H9 (cell line): ENCODE results near the gene PCBP2. TPM values are rescaled to one million over a fixed set of nuclear protein-coding genes. Genes with fewer than 3 reads are reported as not detected.
A peak's percentile ranks its signal among the peaks of the same experiment; 100 is the strongest.

Source experiments
- DNase-seq: peaks from one replicate; pipeline ENCODE4 v3.0.0-alpha.2; 2017
- H2AFZ ChIP-seq: one replicate; pipeline ENCODE4 v1.6.1; 2013; ENCODE audit warnings: mild to moderate bottlenecking, low read length, control low read depth, moderate library complexity
- H2AK5ac ChIP-seq: 2 replicates; pipeline ENCODE4 v1.6.1; 2013; ENCODE audit warnings: low read length, control low read depth, mixed read lengths; ENCODE audit not compliant: insufficient read length
- H2BK120ac ChIP-seq: one replicate; pipeline ENCODE4 v1.6.1; 2013; ENCODE audit warnings: low read depth, mild to moderate bottlenecking, low read length, control low read depth, inconsistent platforms; ENCODE audit not compliant: poor library complexity, severe bottlenecking
- H2BK12ac ChIP-seq: 2 replicates; pipeline ENCODE4 v1.6.1; 2013; ENCODE audit warnings: low read length, control low read depth, mixed read lengths, low read depth; ENCODE audit not compliant: insufficient read length
- H2BK15ac ChIP-seq: 2 replicates; pipeline ENCODE4 v1.6.1; 2013; ENCODE audit warnings: low read depth, low read length, control low read depth
- H2BK20ac ChIP-seq: one replicate; pipeline ENCODE4 v1.6.1; 2013; ENCODE audit warnings: low read depth, mild to moderate bottlenecking, low read length, control low read depth, inconsistent platforms; ENCODE audit not compliant: poor library complexity, severe bottlenecking
- H2BK5ac ChIP-seq: 2 replicates; pipeline ENCODE4 v1.6.1; 2013; ENCODE audit warnings: low read length, control low read depth, mixed read lengths; ENCODE audit not compliant: insufficient read length
- H3K14ac ChIP-seq: 2 replicates; pipeline ENCODE4 v1.6.1; 2013; ENCODE audit warnings: low read length, control low read depth; ENCODE audit not compliant: insufficient read depth
- H3K18ac ChIP-seq: 2 replicates; pipeline ENCODE4 v1.6.1; 2013; ENCODE audit warnings: low read depth, mild to moderate bottlenecking, mixed read lengths, low read length, control low read depth; ENCODE audit not compliant: insufficient read length
- H3K23ac ChIP-seq: 2 replicates; pipeline ENCODE4 v1.6.1; 2013; ENCODE audit warnings: low read length, control low read depth, mixed read lengths, low read depth; ENCODE audit not compliant: insufficient read length
- H3K23me2 ChIP-seq: 2 replicates; pipeline ENCODE4 v1.6.1; 2013; ENCODE audit warnings: low read depth, mild to moderate bottlenecking, mixed read lengths, low read length, control low read depth; ENCODE audit not compliant: insufficient read length, poor library complexity, severe bottlenecking
- H3K27ac ChIP-seq: 2 replicates; pipeline ENCODE4 v1.5.1; 2013; ENCODE audit warnings: low read length, control low read depth, mixed read lengths, low read depth; ENCODE audit not compliant: insufficient read length
- H3K27me3 ChIP-seq: 2 replicates; pipeline ENCODE4 v1.6.1; 2013; ENCODE audit warnings: low read length, control low read depth, inconsistent platforms; ENCODE audit not compliant: insufficient read depth
- H3K4ac ChIP-seq: 2 replicates; pipeline ENCODE4 v1.6.1; 2013; ENCODE audit warnings: low read depth, mild to moderate bottlenecking, control low read depth, inconsistent platforms, low read length, moderate library complexity
- H3K4me1 ChIP-seq: 2 replicates; pipeline ENCODE4 v1.6.1; 2013; ENCODE audit warnings: low read length, control low read depth, inconsistent platforms; ENCODE audit not compliant: insufficient read depth
- H3K4me2 ChIP-seq: 2 replicates; pipeline ENCODE4 v1.6.1; 2013; ENCODE audit warnings: low read length, control low read depth, mixed read lengths; ENCODE audit not compliant: insufficient read length, insufficient read depth
- H3K56ac ChIP-seq: 2 replicates; pipeline ENCODE4 v1.6.1; 2013; ENCODE audit warnings: low read depth, mild to moderate bottlenecking, mixed read lengths, low read length, control low read depth; ENCODE audit not compliant: insufficient read length
- H3K79me1 ChIP-seq: 2 replicates; pipeline ENCODE4 v1.6.1; 2013; ENCODE audit warnings: low read depth, mild to moderate bottlenecking, moderate library complexity, low read length, control low read depth, inconsistent platforms; ENCODE audit not compliant: insufficient read depth, poor library complexity, severe bottlenecking
- H3K79me2 ChIP-seq: 2 replicates; pipeline ENCODE4 v1.6.1; 2013; ENCODE audit warnings: low read length, control low read depth, inconsistent platforms; ENCODE audit not compliant: insufficient read depth
- H3K9ac ChIP-seq: 2 replicates; pipeline ENCODE4 v1.6.1; 2013; ENCODE audit warnings: low read length, control low read depth, mixed read lengths; ENCODE audit not compliant: insufficient read length; ENCODE audit errors: extremely low read depth
- H3K9me3 ChIP-seq: one replicate; pipeline ENCODE4 v1.6.1; 2013; ENCODE audit warnings: low read depth, low read length, inconsistent platforms; ENCODE audit not compliant: control insufficient read depth
- H3T11ph ChIP-seq: one replicate; pipeline ENCODE4 v1.6.1; 2013; ENCODE audit warnings: mild to moderate bottlenecking, low read length, control low read depth, inconsistent platforms
- H4K20me1 ChIP-seq: one replicate; pipeline ENCODE4 v1.6.1; 2013; ENCODE audit not compliant: control insufficient read depth, insufficient read length, insufficient read depth
- H4K5ac ChIP-seq: 2 replicates; pipeline ENCODE4 v1.6.1; 2013; ENCODE audit warnings: low read depth, mild to moderate bottlenecking, mixed read lengths, low read length, control low read depth; ENCODE audit not compliant: insufficient read length
- H4K8ac ChIP-seq: replicated peaks from 2 replicates; pipeline ENCODE4 v1.6.1; 2013; ENCODE audit warnings: low read length, control low read depth, mixed read lengths, low read depth; ENCODE audit not compliant: insufficient read length
- H4K91ac ChIP-seq: 2 replicates; pipeline ENCODE4 v1.6.1; 2013; ENCODE audit warnings: low read depth, mild to moderate bottlenecking, moderate library complexity, mixed read lengths, low read length, control low read depth; ENCODE audit not compliant: insufficient read length
- H3K27ac Mint-ChIP-seq, 3 experiments: 2 replicates in 2 of 3; 3 replicates in 1 of 3; pipeline ENCODE4 v1.8.0; 2020 to 2021; ENCODE audit warnings: mixed read lengths in 3 of 3, mild to moderate bottlenecking in 1 of 3, moderate library complexity in 1 of 3
- H3K27me3 Mint-ChIP-seq: 2 replicates; pipeline ENCODE4 v1.8.0; 2021; ENCODE audit warnings: low read depth, mild to moderate bottlenecking, moderate library complexity, mixed read lengths
- H3K36me3 Mint-ChIP-seq, 3 experiments: 2 replicates in 2 of 3; 3 replicates in 1 of 3; pipeline ENCODE4 v1.8.0; 2020 to 2021; ENCODE audit warnings: low read depth in 3 of 3, mixed read lengths in 3 of 3; ENCODE audit not compliant: insufficient read depth in 1 of 3
- H3K4me1 Mint-ChIP-seq, 2 experiments: 2 replicates each; pipeline ENCODE4 v1.8.0; 2020; ENCODE audit warnings: mixed read lengths in 2 of 2
- H3K4me3 Mint-ChIP-seq, 2 experiments: 2 replicates in 1 of 2; 3 replicates in 1 of 2; pipeline ENCODE4 v1.8.0; 2020 to 2021; ENCODE audit warnings: mild to moderate bottlenecking in 2 of 2, mixed read lengths in 2 of 2, moderate library complexity in 1 of 2
- H3K9me3 Mint-ChIP-seq, 2 experiments: 2 replicates in 1 of 2; 3 replicates in 1 of 2; pipeline ENCODE4 v1.8.0; 2020; ENCODE audit warnings: mild to moderate bottlenecking in 2 of 2, mixed read lengths in 2 of 2, moderate library complexity in 1 of 2
- CTCF ChIP-seq: fragments of 200-600 bp; sonication (generic); conservative IDR thresholded peaks from 3 replicates; pipeline ENCODE4 v1.8.0; 2021; ENCODE audit warnings: antibody characterized with exemption, mild to moderate bottlenecking
- WGBS: extraction: QIAGEN DNeasy Blood & Tissue Kit; methylation state at CpG from one replicate; pipeline ENCODE4 v1.1.7; 2013; ENCODE audit warnings: missing lambda C conversion rate, low lambda C conversion rate, mixed read lengths; ENCODE audit not compliant: insufficient read length; ENCODE audit errors: extremely low coverage; 5-methylcytosine and 5-hydroxymethylcytosine counted together
- total RNA-seq: library from RNA; stranded (reverse); gene quantifications from 2 replicates; pipeline ENCODE4 v1.2.1, GENCODE V29; 2021

PCBP2 gene
- total RNA-seq, 1 experiment from 2014 or later: 1,207 TPM

GRCh38 chr12:53424626-53425514 is 27.0 kb upstream of the PCBP2 start:
- Histone ChIP-seq H4K91ac (no peak overlapping the region), H4K20me1 (no peaks in the 10 kb centered on the region), H3K79me1 (no peaks in the 10 kb centered on the region), H2BK15ac (no peak overlapping the region), H3K4me2 (no peak overlapping the region), H3K9me3 (no peaks in the 10 kb centered on the region), H2AK5ac (no peak overlapping the region), H3K4ac (no peak overlapping the region), H3K23me2 (no peaks in the 10 kb centered on the region), H2BK20ac (no peak overlapping the region), H3K14ac (no peak overlapping the region), H3K23ac (no peak overlapping the region), H2AFZ (no peak overlapping the region), H2BK120ac (no peak overlapping the region), H2BK12ac (no peak overlapping the region), H3K18ac (no peak overlapping the region), H3K27me3 (no peaks in the 10 kb centered on the region), H3K79me2 (no peaks in the 10 kb centered on the region), H3T11ph (no peak overlapping the region), H3K9ac (no peak overlapping the region), H4K8ac (no peak overlapping the region), H4K5ac (no peak overlapping the region), H3K56ac (no peak overlapping the region), H2BK5ac (no peak overlapping the region), H3K27ac (no peak overlapping the region), H3K4me1 (no peaks in the 10 kb centered on the region)
- Mint-ChIP-seq H3K9me3 (no peaks in the 10 kb centered on the region; a peak in 1 of 5 replicates), H3K4me1 (peaks cover 12 to 26% of the 10 kb centered on the region in 2 experiments), H3K36me3 (no peaks in the 10 kb centered on the region), H3K27me3 (peaks cover 3% of the 10 kb centered on the region), H3K4me3 (no peak overlapping the region), H3K27ac (peak overlapping the region in 1 of 3 experiments; percentile 80; a peak in 2 of 7 replicates)
- no peak for TF ChIP-seq CTCF
- DNase-seq: no peak
- WGBS: no CpG with 5 or more reads among the region's 9 CpGs
